IPS DF 4.7 (cell line): Measurements from ENCODE around the gene CALN1.
A peak's percentile ranks its signal among the peaks of the same experiment; 100 is the strongest.

Source experiments
- DNase-seq: peaks from one replicate; pipeline ENCODE4 v3.0.0-alpha.2; 2013; ENCODE audit warnings: low spot score; ENCODE audit errors: extremely low read depth

The CALN1 gene

GRCh38 chr7:71804256-71804655, 607.9 kb downstream of the CALN1 start:
- no peak for DNase-seq

- DNase-seq, result no peak
Measured at GRCh38 chr7:71801976-71802375, 610.2 kb downstream of the CALN1 start.

- DNase-seq, result no peak
Measured at GRCh38 chr7:71800321-71800720, 611.8 kb downstream of the CALN1 start.

GRCh38 chr7:71795410-71795809, 616.7 kb downstream of the CALN1 start:
- DNase-seq, result no peak

GRCh38 chr7:71793251-71793650, 618.9 kb downstream of the CALN1 start:
- DNase-seq, result no peak

GRCh38 chr7:71787513-71787912, 624.6 kb downstream of the CALN1 start:
- DNase-seq, result no peak

- no peak for DNase-seq
Measured at GRCh38 chr7:71785216-71785615, 626.9 kb downstream of the CALN1 start.

GRCh38 chr7:71784781-71785180, 627.4 kb downstream of the CALN1 start:
- no peak for DNase-seq

- peak; percentile 7 for DNase-seq
Measured at GRCh38 chr7:71784180-71784579, 628.0 kb downstream of the CALN1 start.

- DNase-seq, result no peak
Measured at GRCh38 chr7:71783779-71784178, 628.4 kb downstream of the CALN1 start.

- DNase-seq, result no peak
Measured at GRCh38 chr7:71782051-71782450, 630.1 kb downstream of the CALN1 start.

- DNase-seq, result no peak
Measured at GRCh38 chr7:71780282-71780681, 631.9 kb downstream of the CALN1 start.

- DNase-seq, result no peak
Measured at GRCh38 chr7:71777278-71777677, 634.9 kb downstream of the CALN1 start.

GRCh38 chr7:71776726-71777125, 635.4 kb downstream of the CALN1 start:
- no peak for DNase-seq

- no peak for DNase-seq
Measured at GRCh38 chr7:71775648-71776047, 636.5 kb downstream of the CALN1 start.

GRCh38 chr7:71772779-71773178, 639.4 kb downstream of the CALN1 start:
- no peak for DNase-seq

- no peak for DNase-seq
Measured at GRCh38 chr7:71770269-71770907, 641.8 kb downstream of the CALN1 start.

- no peak for DNase-seq
Measured at GRCh38 chr7:71769326-71769725, 642.8 kb downstream of the CALN1 start.

- DNase-seq, result no peak
Measured at GRCh38 chr7:71768450-71768849, 643.7 kb downstream of the CALN1 start.

- DNase-seq, result no peak
Measured at GRCh38 chr7:71766016-71766415, 646.1 kb downstream of the CALN1 start.

- no peak for DNase-seq
Measured at GRCh38 chr7:71761336-71761735, 650.8 kb downstream of the CALN1 start.

- no peak for DNase-seq
Measured at GRCh38 chr7:71754828-71755227, 657.3 kb downstream of the CALN1 start.

- DNase-seq, result no peak
Measured at GRCh38 chr7:71753956-71754664, 658.0 kb downstream of the CALN1 start.
